ENCODE results near the gene RBM39.
A peak's percentile ranks its signal among the peaks of the same experiment; 100 is the strongest.
"Not testable (repeated sequence)": the region's sequence is repeated elsewhere in the genome, so short reads cannot be mapped to it uniquely, and the experiment has no call there.

Gene RBM39

GRCh38 chr20:35710884-35711587, 31.0 kb downstream of the RBM39 start:
- DNase-seq (ENCODE audit: insufficient read length, low spot score): no peak
- no peak for FAIRE-seq

GRCh38 chr20:35710039-35710438, 32.0 kb downstream of the RBM39 start:
- DNase-seq (ENCODE audit: insufficient read length, low spot score) (no peak), FAIRE-seq (no peak)

GRCh38 chr20:35709259-35709658, 32.8 kb downstream of the RBM39 start:
- DNase-seq (ENCODE audit: insufficient read length, low spot score) (no peak), FAIRE-seq (no peak)

GRCh38 chr20:35708502-35708901, 33.6 kb downstream of the RBM39 start:
- DNase-seq (ENCODE audit: insufficient read length, low spot score): no peak
- FAIRE-seq: no peak

GRCh38 chr20:35706591-35707529, 35.2 kb downstream of the RBM39 start:
- not testable (repeated sequence) for DNase-seq (ENCODE audit: insufficient read length, low spot score); FAIRE-seq

- DNase-seq (ENCODE audit: insufficient read length, low spot score); FAIRE-seq: not testable (repeated sequence)
Observed at GRCh38 chr20:35705894-35706293, 36.2 kb downstream of the RBM39 start.

GRCh38 chr20:35704514-35705261, 37.4 kb downstream of the RBM39 start:
- no peak for DNase-seq (ENCODE audit: insufficient read length, low spot score)
- FAIRE-seq: no peak

- FAIRE-seq: no peak
Observed at GRCh38 chr20:35702824-35703695, 39.0 kb downstream of the RBM39 start.

GRCh38 chr20:35702051-35702823, 39.8 kb downstream of the RBM39 start:
- DNase-seq (ENCODE audit: insufficient read length, low spot score) (no peak), FAIRE-seq (no peak)

More at GRCh38 chr20:35702824-35703695, 39.0 kb downstream of the RBM39 start:
- DNase-seq (ENCODE audit: insufficient read length, low spot score): no peak

GRCh38 chr20:35700625-35701148, 41.4 kb downstream of the RBM39 start:
- FAIRE-seq (no peak), DNase-seq (ENCODE audit: insufficient read length, low spot score) (no peak)

- DNase-seq (ENCODE audit: insufficient read length, low spot score): no peak
Observed at GRCh38 chr20:35699957-35700624, 42.0 kb downstream of the RBM39 start.

GRCh38 chr20:35699127-35699956, 42.7 kb downstream of the RBM39 start, which contains the start of the genes NFS1 and ROMO1:
Gene NFS1 (minus strand): TSS chr20:35699352. CDS start chr20:35699288, 64 bp downstream.
Gene ROMO1 (plus strand): TSS chr20:35699405. CDS start chr20:35699633, 228 bp downstream.
- peak; percentile 13 for FAIRE-seq
- peak; percentile 96 for DNase-seq (ENCODE audit: insufficient read length, low spot score)

More at GRCh38 chr20:35699957-35700624, 42.0 kb downstream of the RBM39 start:
- FAIRE-seq: no peak

- peak; percentile 36 for DNase-seq (ENCODE audit: insufficient read length, low spot score)
- no peak for FAIRE-seq
Observed at GRCh38 chr20:35698298-35699126, 43.5 kb downstream of the RBM39 start.

- DNase-seq (ENCODE audit: insufficient read length, low spot score) (no peak), FAIRE-seq (no peak)
Observed at GRCh38 chr20:35697696-35698297, 44.3 kb downstream of the RBM39 start.

- FAIRE-seq (no peak), DNase-seq (ENCODE audit: insufficient read length, low spot score) (no peak)
Observed at GRCh38 chr20:35695978-35696377, 46.1 kb downstream of the RBM39 start.

GRCh38 chr20:35695245-35695749, 46.8 kb downstream of the RBM39 start:
- no peak for FAIRE-seq
- DNase-seq (ENCODE audit: insufficient read length, low spot score): no peak
